OCI-LY7 (cell line): Measurements from ENCODE around the gene LYVE1. TPM values are rescaled to one million over a fixed set of nuclear protein-coding genes. Genes with fewer than 3 reads are reported as not detected.
A peak's percentile ranks its signal among the peaks of the same experiment; 100 is the strongest.

ENCODE experiments used
- BruUV-seq: library from RNA; stranded (reverse); fragments of 400-500 nt; replicated peaks from 2 replicates; lab custom pipeline; 2021; lab: Mats Ljungman, UMichigan
- CTCF ChIA-PET: fragments of 300-600 bp; sonication (Branson Sonifier 250); formaldehyde crosslinking; loops from one replicate; lab custom pipeline; 2022; ENCODE audit warnings: antibody characterized with exemption; ENCODE audit not compliant: unreplicated experiment; lab: Charles Lee
- POLR2A ChIA-PET: fragments of 300-600 bp; sonication (Branson Sonifier 250); formaldehyde crosslinking; loops from one replicate; lab custom pipeline; 2022; ENCODE audit warnings: antibody characterized with exemption; lab: Charles Lee
- DNase-seq: peaks from one replicate; pipeline ENCODE4 v3.0.0-alpha.2; 2015; ENCODE audit warnings: low spot score
- H2AFZ ChIP-seq: fragments of 200-600 bp; sonication (generic), shearing (Covaris generic); 2 replicates; pipeline ENCODE4 v1.6.1; 2014; ENCODE audit warnings: mild to moderate bottlenecking, antibody characterized with exemption, low read length, moderate library complexity
- H3K27ac ChIP-seq: fragments of 200-600 bp; sonication (generic); 2 replicates; pipeline ENCODE4 v1.5.1; 2014; ENCODE audit warnings: mixed run types, low read depth, mild to moderate bottlenecking, moderate library complexity, low read length, inconsistent platforms; ENCODE audit not compliant: poor library complexity, severe bottlenecking
- H3K36me3 ChIP-seq: fragments of 200-600 bp; sonication (generic); 2 replicates; pipeline ENCODE4 v1.6.1; 2014; ENCODE audit warnings: mild to moderate bottlenecking, antibody characterized with exemption, low read length, moderate library complexity, mixed read lengths; ENCODE audit not compliant: insufficient read depth
- H3K4me1 ChIP-seq: fragments of 200-600 bp; sonication (generic); 2 replicates; pipeline ENCODE4 v1.5.1; 2014; ENCODE audit warnings: mild to moderate bottlenecking, low read length; ENCODE audit not compliant: insufficient read depth, poor library complexity, severe bottlenecking
- H3K4me2 ChIP-seq: fragments of 200-600 bp; sonication (generic); 2 replicates; pipeline ENCODE4 v1.6.1; 2014; ENCODE audit warnings: mild to moderate bottlenecking, low read length
- H3K4me3 ChIP-seq: fragments of 200-600 bp; sonication (generic); 2 replicates; pipeline ENCODE4 v1.5.1; 2014; ENCODE audit warnings: mild to moderate bottlenecking, low read depth, low read length; ENCODE audit not compliant: poor library complexity, severe bottlenecking
- H3K79me2 ChIP-seq: fragments of 200-600 bp; sonication (generic); 2 replicates; pipeline ENCODE4 v1.6.1; 2016; ENCODE audit warnings: low read depth, mild to moderate bottlenecking, low read length, moderate library complexity, mixed read lengths; ENCODE audit not compliant: insufficient read depth
- H3K9me2 ChIP-seq: fragments of 200-600 bp; sonication (generic); 2 replicates; pipeline ENCODE4 v1.6.1; 2016; ENCODE audit warnings: mild to moderate bottlenecking, low read length, mixed read lengths; ENCODE audit not compliant: insufficient read depth
- H3K9me3 ChIP-seq: fragments of 200-600 bp; sonication (generic); 2 replicates; pipeline ENCODE4 v1.6.1; 2014; ENCODE audit warnings: mild to moderate bottlenecking, mixed run types, low read length, mixed read lengths
- H4K20me1 ChIP-seq: fragments of 200-600 bp; sonication (generic); 2 replicates; pipeline ENCODE4 v1.6.1; 2014; ENCODE audit warnings: mild to moderate bottlenecking, antibody characterized with exemption, low read length, moderate library complexity, mixed read lengths; ENCODE audit not compliant: insufficient read depth
- EZH2phosphoT487 ChIP-seq: fragments of 200-600 bp; sonication (generic); IDR thresholded peaks from 2 replicates; pipeline ENCODE4 v1.6.1; 2018; ENCODE audit warnings: low read depth, borderline replicate concordance, mild to moderate bottlenecking, mixed run types, antibody characterized with exemption, low read length, moderate library complexity, mixed read lengths
- intact Hi-C: fragments of 100-400 bp; cut with micrococcal nuclease; formaldehyde crosslinking; loops from one replicate; pipeline ENCODE4 v1.10.0; 2022; ENCODE audit not compliant: unreplicated experiment
- total RNA-seq, 2 experiments: library from RNA; depleted of rRNA in 1 of 2; stranded (reverse); fragments of >200 nt in 1 of 2; shearing (Covaris generic) in 1 of 2; gene quantifications; 2 replicates each; pipeline ENCODE4 v1.2.3, GENCODE V29; 2014 to 2022
- TF ChIP-seq, protein P1 (sequence below): fragments of 200-600 bp; sonication (generic); conservative IDR thresholded peaks from 2 replicates; pipeline ENCODE4 v1.5.1; 2014; ENCODE audit warnings: mild to moderate bottlenecking, antibody characterized with exemption, low read length, moderate library complexity, mixed read lengths

The LYVE1 gene
- total RNA-seq, 2 experiments from 2014 or later, result not detected

DNA sequence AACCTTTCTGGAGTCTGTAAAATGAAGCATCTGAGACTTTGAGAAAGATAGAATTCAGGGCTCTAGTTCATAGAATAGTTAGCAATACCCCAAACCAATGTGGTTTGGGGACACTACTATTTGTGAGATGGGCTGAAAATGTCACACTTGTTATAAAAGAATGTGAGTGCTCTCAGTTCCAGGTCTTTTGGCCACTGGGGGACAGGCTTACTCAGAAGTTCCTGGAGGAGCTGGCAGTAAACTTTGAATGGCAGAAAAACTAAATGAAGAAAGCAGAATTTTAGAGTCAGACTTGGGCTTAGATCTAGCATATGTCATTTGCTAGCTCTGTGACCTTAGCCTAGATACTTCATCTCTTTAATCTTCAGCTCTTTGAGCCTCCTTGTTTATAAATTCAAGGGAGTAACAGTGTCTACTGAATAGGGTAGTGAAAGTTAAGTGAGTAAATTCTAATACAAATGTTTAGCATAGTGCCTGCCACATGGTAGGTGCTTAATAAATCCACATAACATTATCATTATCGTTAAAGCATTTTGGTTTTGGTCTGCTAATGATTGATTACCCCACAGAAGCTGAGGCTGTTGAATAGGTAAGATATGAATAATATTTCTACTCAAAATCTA is 3.7 kb downstream of the LYVE1 start:
- Histone ChIP-seq H3K4me1 (no peaks in the 10 kb centered on the region), H3K27ac (no peak overlapping the region), H3K4me3 (no peak overlapping the region), H3K79me2 (no peaks in the 10 kb centered on the region), H3K9me3 (no peaks in the 10 kb centered on the region), H2AFZ (no peak overlapping the region), H4K20me1 (no peaks in the 10 kb centered on the region), H3K36me3 (no peaks in the 10 kb centered on the region), H3K9me2 (no peaks in the 10 kb centered on the region), H3K4me2 (no peak overlapping the region)
- intact Hi-C loops, result no loop called here
- ChIA-PET POLR2A (no interaction called here), CTCF (no interaction called here)
- no TSS peak for BruUV-seq
- no peak for DNase-seq
- TF ChIP-seq EZH2phosphoT487, result no peak
- TF ChIP-seq, protein P1, sequence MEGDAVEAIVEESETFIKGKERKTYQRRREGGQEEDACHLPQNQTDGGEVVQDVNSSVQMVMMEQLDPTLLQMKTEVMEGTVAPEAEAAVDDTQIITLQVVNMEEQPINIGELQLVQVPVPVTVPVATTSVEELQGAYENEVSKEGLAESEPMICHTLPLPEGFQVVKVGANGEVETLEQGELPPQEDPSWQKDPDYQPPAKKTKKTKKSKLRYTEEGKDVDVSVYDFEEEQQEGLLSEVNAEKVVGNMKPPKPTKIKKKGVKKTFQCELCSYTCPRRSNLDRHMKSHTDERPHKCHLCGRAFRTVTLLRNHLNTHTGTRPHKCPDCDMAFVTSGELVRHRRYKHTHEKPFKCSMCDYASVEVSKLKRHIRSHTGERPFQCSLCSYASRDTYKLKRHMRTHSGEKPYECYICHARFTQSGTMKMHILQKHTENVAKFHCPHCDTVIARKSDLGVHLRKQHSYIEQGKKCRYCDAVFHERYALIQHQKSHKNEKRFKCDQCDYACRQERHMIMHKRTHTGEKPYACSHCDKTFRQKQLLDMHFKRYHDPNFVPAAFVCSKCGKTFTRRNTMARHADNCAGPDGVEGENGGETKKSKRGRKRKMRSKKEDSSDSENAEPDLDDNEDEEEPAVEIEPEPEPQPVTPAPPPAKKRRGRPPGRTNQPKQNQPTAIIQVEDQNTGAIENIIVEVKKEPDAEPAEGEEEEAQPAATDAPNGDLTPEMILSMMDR, result peak; percentile 26; the same call in 1 of the 2 replicates

- TF ChIP-seq, protein P1, result no peak
- no peak for TF ChIP-seq EZH2phosphoT487
- no TSS peak for BruUV-seq
- intact Hi-C loops, result no loop called here
These were observed 4.4 kb downstream of the LYVE1 start for GRCh38 chr11:10564030-10564429.

GRCh38 chr11:10561947-10562346 is 6.5 kb downstream of the LYVE1 start:
- CTCF ChIA-PET, result no interaction called here
- POLR2A ChIA-PET, result interaction anchor here (1.1 kb wide), 1 partner anchor 24 kb away, joined by 6 read pairs; no protein-coding TSS in a partner anchor
- H4K20me1 ChIP-seq, result no peaks in the 10 kb centered on the region
- H3K36me3 ChIP-seq, result no peaks in the 10 kb centered on the region
- BruUV-seq, result no TSS peak
- H2AFZ ChIP-seq, result no peak overlapping the region
- H3K4me2 ChIP-seq, result no peak overlapping the region
- no peak for DNase-seq
- no peak overlapping the region for H3K4me3 ChIP-seq
- no peaks in the 10 kb centered on the region for H3K4me1 ChIP-seq
- intact Hi-C loops, result no loop called here
- TF ChIP-seq, protein P1, result no peak
- TF ChIP-seq EZH2phosphoT487, result no peak
- no peak overlapping the region for H3K27ac ChIP-seq
- H3K79me2 ChIP-seq, result no peaks in the 10 kb centered on the region
- no peaks in the 10 kb centered on the region for H3K9me2 ChIP-seq
- H3K9me3 ChIP-seq, result no peaks in the 10 kb centered on the region

More at GRCh38 chr11:10564030-10564429, 4.4 kb downstream of the LYVE1 start:
- Histone ChIP-seq H3K27ac (no peak overlapping the region), H3K4me2 (no peak overlapping the region), H2AFZ (no peak overlapping the region), H3K79me2 (no peaks in the 10 kb centered on the region), H3K4me3 (no peak overlapping the region), H3K9me3 (no peaks in the 10 kb centered on the region), H3K4me1 (no peaks in the 10 kb centered on the region), H4K20me1 (no peaks in the 10 kb centered on the region), H3K9me2 (no peaks in the 10 kb centered on the region), H3K36me3 (no peaks in the 10 kb centered on the region)
- ChIA-PET POLR2A (no interaction called here), CTCF (no interaction called here)
- no peak for DNase-seq
